ENCODE results near the gene TMSB10. TPM values are rescaled to one million over a fixed set of nuclear protein-coding genes. Genes with fewer than 3 reads are reported as not detected.

The TMSB10 gene
- total and polyA plus RNA-seq, 2 of the 13 experiments (the other 11 are each of a cell fraction or from before 2014, with no cell fraction given), result 665 to 708 TPM

DNA sequence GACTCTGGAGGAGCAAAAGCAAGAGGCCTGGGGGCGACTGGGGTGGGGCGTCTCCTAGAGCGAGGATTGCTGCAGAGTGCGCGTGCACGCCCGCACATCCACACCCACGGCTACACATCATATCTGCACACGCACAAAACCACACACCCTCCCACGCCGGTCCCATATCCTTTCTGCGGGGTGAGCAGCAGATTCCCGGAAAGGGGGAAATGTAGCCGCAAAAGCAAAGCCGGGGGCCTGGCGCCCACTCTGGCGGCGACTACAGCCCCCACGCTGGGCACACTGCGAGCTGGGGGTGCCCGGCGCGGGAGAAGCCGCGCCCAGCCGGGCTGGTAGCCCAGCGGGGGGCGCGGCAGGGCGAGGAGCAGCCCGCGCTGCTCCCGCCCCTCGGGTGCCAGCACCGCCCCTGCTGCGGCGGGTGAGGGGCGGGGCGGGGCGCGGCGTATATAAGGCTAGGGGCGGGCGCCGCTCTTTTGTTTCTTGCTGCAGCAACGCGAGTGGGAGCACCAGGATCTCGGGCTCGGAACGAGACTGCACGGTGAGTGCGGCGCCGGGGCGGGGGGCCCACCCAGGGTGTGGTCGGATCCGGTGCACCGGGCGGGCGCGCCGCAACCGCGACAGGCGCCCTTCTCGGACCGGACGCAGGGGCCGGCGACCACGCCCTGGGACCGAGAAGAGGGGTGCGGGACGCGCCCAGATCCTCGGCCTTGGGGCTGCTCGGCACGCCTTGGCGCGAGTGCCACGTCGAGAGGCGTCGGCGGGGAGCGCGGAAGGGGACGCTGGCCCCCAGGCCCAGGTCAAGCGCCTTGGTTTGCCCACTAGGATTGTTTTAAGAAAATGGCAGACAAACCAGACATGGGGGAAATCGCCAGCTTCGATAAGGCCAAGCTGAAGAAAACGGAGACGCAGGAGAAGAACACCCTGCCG is at the start of gene TMSB10 (continued):
- TF ChIP-seq, protein P1, sequence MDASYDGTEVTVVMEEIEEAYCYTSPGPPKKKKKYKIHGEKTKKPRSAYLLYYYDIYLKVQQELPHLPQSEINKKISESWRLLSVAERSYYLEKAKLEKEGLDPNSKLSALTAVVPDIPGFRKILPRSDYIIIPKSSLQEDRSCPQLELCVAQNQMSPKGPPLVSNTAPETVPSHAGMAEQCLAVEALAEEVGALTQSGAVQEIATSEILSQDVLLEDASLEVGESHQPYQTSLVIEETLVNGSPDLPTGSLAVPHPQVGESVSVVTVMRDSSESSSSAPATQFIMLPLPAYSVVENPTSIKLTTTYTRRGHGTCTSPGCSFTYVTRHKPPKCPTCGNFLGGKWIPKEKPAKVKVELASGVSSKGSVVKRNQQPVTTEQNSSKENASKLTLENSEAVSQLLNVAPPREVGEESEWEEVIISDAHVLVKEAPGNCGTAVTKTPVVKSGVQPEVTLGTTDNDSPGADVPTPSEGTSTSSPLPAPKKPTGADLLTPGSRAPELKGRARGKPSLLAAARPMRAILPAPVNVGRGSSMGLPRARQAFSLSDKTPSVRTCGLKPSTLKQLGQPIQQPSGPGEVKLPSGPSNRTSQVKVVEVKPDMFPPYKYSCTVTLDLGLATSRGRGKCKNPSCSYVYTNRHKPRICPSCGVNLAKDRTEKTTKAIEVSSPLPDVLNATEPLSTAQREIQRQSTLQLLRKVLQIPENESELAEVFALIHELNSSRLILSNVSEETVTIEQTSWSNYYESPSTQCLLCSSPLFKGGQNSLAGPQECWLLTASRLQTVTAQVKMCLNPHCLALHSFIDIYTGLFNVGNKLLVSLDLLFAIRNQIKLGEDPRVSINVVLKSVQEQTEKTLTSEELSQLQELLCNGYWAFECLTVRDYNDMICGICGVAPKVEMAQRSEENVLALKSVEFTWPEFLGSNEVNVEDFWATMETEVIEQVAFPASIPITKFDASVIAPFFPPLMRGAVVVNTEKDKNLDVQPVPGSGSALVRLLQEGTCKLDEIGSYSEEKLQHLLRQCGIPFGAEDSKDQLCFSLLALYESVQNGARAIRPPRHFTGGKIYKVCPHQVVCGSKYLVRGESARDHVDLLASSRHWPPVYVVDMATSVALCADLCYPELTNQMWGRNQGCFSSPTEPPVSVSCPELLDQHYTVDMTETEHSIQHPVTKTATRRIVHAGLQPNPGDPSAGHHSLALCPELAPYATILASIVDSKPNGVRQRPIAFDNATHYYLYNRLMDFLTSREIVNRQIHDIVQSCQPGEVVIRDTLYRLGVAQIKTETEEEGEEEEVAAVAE (CRISPR knock-in tag; IDR thresholded peaks at IDR 0.05; ENCODE audit: borderline replicate concordance), result peak; percentile 12; the same call in 1 of the 2 replicates
- TF ChIP-seq FLYWCH1 (CRISPR knock-in tag; IDR thresholded peaks at IDR 0.05) (no peak), RXRA (CRISPR knock-in tag; IDR thresholded peaks at IDR 0.05) (peak; percentile 55; the same call in 1 of the 2 replicates), NFE2L1 (CRISPR knock-in tag; IDR thresholded peaks at IDR 0.05; ENCODE audit: borderline replicate concordance) (0 out of 2 replicates have a peak, but pooled peaks have one; percentile 34), SUZ12 (IDR thresholded peaks at IDR 0.05; ENCODE audit: low read depth, low read length) (no peak), ZFP82 (CRISPR knock-in tag; IDR thresholded peaks at IDR 0.05; ENCODE audit: borderline replicate concordance) (no peak), ZNF878 (CRISPR knock-in tag; IDR thresholded peaks at IDR 0.05) (0 out of 2 replicates have a peak, but pooled peaks have one; percentile 65), ZFX (CRISPR knock-in tag; IDR thresholded peaks at IDR 0.05; ENCODE audit: low read depth) (peak; percentile 89), ZNF256 (CRISPR knock-in tag; conservative IDR thresholded peaks at IDR 0.05) (no peak), RFX3 (CRISPR knock-in tag; IDR thresholded peaks at IDR 0.05) (no peak), BRD4 (CRISPR knock-in tag; IDR thresholded peaks at IDR 0.05) (peak; percentile 89; the same call in 1 of the 2 replicates), FOXM1 (CRISPR knock-in tag; IDR thresholded peaks at IDR 0.05) (no peak; the same call in 1 of the 2 replicates), ZNF235 (CRISPR knock-in tag; IDR thresholded peaks at IDR 0.05; ENCODE audit: borderline replicate concordance) (peak; percentile 88; the same call in 1 of the 2 replicates), GZF1 (CRISPR knock-in tag; IDR thresholded peaks at IDR 0.05) (no peak)
- TF ChIP-seq, protein P2, sequence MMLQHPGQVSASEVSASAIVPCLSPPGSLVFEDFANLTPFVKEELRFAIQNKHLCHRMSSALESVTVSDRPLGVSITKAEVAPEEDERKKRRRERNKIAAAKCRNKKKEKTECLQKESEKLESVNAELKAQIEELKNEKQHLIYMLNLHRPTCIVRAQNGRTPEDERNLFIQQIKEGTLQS (CRISPR knock-in tag; IDR thresholded peaks at IDR 0.05), result peak; percentile 59
- TF ChIP-seq, protein P3, sequence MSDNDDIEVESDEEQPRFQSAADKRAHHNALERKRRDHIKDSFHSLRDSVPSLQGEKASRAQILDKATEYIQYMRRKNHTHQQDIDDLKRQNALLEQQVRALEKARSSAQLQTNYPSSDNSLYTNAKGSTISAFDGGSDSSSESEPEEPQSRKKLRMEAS (IDR thresholded peaks at IDR 0.05), result peak; percentile 77; the same call in 1 of the 2 replicates
- TF ChIP-seq, protein P4, sequence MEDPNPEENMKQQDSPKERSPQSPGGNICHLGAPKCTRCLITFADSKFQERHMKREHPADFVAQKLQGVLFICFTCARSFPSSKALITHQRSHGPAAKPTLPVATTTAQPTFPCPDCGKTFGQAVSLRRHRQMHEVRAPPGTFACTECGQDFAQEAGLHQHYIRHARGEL (CRISPR knock-in tag; IDR thresholded peaks at IDR 0.05), result no peak
- TF ChIP-seq, protein P5, sequence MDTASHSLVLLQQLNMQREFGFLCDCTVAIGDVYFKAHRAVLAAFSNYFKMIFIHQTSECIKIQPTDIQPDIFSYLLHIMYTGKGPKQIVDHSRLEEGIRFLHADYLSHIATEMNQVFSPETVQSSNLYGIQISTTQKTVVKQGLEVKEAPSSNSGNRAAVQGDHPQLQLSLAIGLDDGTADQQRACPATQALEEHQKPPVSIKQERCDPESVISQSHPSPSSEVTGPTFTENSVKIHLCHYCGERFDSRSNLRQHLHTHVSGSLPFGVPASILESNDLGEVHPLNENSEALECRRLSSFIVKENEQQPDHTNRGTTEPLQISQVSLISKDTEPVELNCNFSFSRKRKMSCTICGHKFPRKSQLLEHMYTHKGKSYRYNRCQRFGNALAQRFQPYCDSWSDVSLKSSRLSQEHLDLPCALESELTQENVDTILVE (CRISPR knock-in tag; IDR thresholded peaks at IDR 0.05), result peak; percentile 73; the same call in 1 of the 2 replicates
- TF ChIP-seq, protein P6, sequence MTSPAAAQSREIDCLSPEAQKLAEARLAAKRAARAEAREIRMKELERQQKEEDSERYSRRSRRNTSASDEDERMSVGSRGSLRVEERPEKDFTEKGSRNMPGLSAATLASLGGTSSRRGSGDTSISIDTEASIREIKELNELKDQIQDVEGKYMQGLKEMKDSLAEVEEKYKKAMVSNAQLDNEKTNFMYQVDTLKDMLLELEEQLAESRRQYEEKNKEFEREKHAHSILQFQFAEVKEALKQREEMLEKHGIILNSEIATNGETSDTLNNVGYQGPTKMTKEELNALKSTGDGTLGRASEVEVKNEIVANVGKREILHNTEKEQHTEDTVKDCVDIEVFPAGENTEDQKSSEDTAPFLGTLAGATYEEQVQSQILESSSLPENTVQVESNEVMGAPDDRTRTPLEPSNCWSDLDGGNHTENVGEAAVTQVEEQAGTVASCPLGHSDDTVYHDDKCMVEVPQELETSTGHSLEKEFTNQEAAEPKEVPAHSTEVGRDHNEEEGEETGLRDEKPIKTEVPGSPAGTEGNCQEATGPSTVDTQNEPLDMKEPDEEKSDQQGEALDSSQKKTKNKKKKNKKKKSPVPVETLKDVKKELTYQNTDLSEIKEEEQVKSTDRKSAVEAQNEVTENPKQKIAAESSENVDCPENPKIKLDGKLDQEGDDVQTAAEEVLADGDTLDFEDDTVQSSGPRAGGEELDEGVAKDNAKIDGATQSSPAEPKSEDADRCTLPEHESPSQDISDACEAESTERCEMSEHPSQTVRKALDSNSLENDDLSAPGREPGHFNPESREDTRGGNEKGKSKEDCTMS (CRISPR knock-in tag; conservative IDR thresholded peaks at IDR 0.05), result no peak

All from HepG2 (cell line).